Endothelial cell of umbilical vein (primary cell): ENCODE data around the gene ZBTB12. TPM values are rescaled to one million over a fixed set of nuclear protein-coding genes. Genes with fewer than 3 reads are reported as not detected.
"Not testable (repeated sequence)": the region's sequence is repeated elsewhere in the genome, so short reads cannot be mapped to it uniquely, and the experiment has no call there.

ENCODE experiments used
- BruUV-seq: library from RNA; stranded (reverse); fragments of 400-500 nt; replicated peaks from 2 replicates; lab custom pipeline; 2021; lab: Mats Ljungman, UMichigan
- CTCF ChIA-PET: fragments of 300-600, 350-600 bp; sonication (Branson Sonifier 250); formaldehyde crosslinking; loops from one replicate; lab custom pipeline; 2021; ENCODE audit warnings: antibody characterized with exemption, inconsistent platforms; lab: Charles Lee
- POLR2A ChIA-PET: fragments of 300-600, 350-600 bp; sonication (Branson Sonifier 250); formaldehyde crosslinking; loops from one replicate; lab custom pipeline; 2021; ENCODE audit warnings: antibody characterized with exemption, inconsistent platforms; lab: Charles Lee
- DNase-seq: peaks from one replicate; pipeline ENCODE4 v3.0.0-alpha.2; 2011; ENCODE audit warnings: low read depth, low spot score
- FAIRE-seq: peaks from 2 replicates; lab custom pipeline; 2011; peaks lifted over from hg19 to GRCh38; lab: Jason Lieb, UNC
- H2AFZ ChIP-seq: 2 replicates; pipeline ENCODE4 v1.6.0; 2012; ENCODE audit warnings: low read depth, low read length, control low read depth, inconsistent platforms
- H3K27ac ChIP-seq: 2 replicates; pipeline ENCODE4 v1.5.1; 2011; ENCODE audit warnings: low read depth, mild to moderate bottlenecking, control low read depth, low read length, moderate library complexity; ENCODE audit not compliant: insufficient read depth
- H3K27me3 ChIP-seq, 2 experiments: 2 replicates each; pipeline versions ENCODE4 v1.6.0 to v1.6.1; 2011; ENCODE audit warnings: low read length in 2 of 2, mixed read lengths in 1 of 2; ENCODE audit not compliant: control insufficient read depth in 2 of 2, insufficient read depth in 2 of 2
- H3K36me3 ChIP-seq, 2 experiments: 2 replicates in 1 of 2; 3 replicates in 1 of 2; pipeline ENCODE4 v1.5.1; 2011; ENCODE audit warnings: low read length in 2 of 2, mild to moderate bottlenecking in 1 of 2, moderate library complexity in 1 of 2; ENCODE audit not compliant: control insufficient read depth in 2 of 2, insufficient read depth in 2 of 2; ENCODE audit errors: extremely low read depth in 1 of 2
- H3K4me1 ChIP-seq: 3 replicates; pipeline ENCODE4 v1.5.1; 2011; ENCODE audit warnings: mild to moderate bottlenecking, low read length; ENCODE audit not compliant: control insufficient read depth, insufficient read depth; ENCODE audit errors: extremely low read depth
- H3K4me2 ChIP-seq: 2 replicates; pipeline ENCODE4 v1.6.1; 2011; ENCODE audit warnings: low read length, control low read depth, mixed read lengths; ENCODE audit not compliant: insufficient read depth
- H3K4me3 ChIP-seq, 3 experiments: fragments of 200-600 bp in 1 of 3; sonication (generic), shearing (Covaris generic) in 1 of 3; replicated peaks in 1 of 3; 2 replicates each; pipeline ENCODE4 v1.5.1; 2011 to 2016; ENCODE audit warnings: control low read depth in 3 of 3, low read length in 3 of 3, mild to moderate bottlenecking in 2 of 3, inconsistent platforms in 1 of 3, low read depth in 1 of 3, moderate library complexity in 1 of 3; ENCODE audit not compliant: insufficient read depth in 1 of 3
- H3K79me2 ChIP-seq: 2 replicates; pipeline ENCODE4 v1.6.0; 2012; ENCODE audit warnings: low read length, inconsistent platforms; ENCODE audit not compliant: control insufficient read depth, insufficient read depth
- H3K9ac ChIP-seq: replicated peaks from 2 replicates; pipeline ENCODE3; 2011; ENCODE audit warnings: low read length, control low read depth; ENCODE audit not compliant: insufficient read depth; ENCODE audit errors: extremely low read depth
- H3K9me1 ChIP-seq: replicated peaks from 3 replicates; pipeline ENCODE4 v1.6.0; 2011; ENCODE audit warnings: mild to moderate bottlenecking, low read length; ENCODE audit not compliant: control insufficient read depth, insufficient read depth; ENCODE audit errors: extremely low read depth
- H3K9me3 ChIP-seq: replicated peaks from 2 replicates; pipeline ENCODE4 v1.5.1; 2012; ENCODE audit warnings: low read length, inconsistent platforms; ENCODE audit not compliant: control insufficient read depth, insufficient read depth
- H4K20me1 ChIP-seq: replicated peaks from 2 replicates; pipeline ENCODE3; 2011; ENCODE audit warnings: mild to moderate bottlenecking, low read length; ENCODE audit not compliant: control insufficient read depth, insufficient read depth; ENCODE audit errors: extremely low read depth
- EZH2 ChIP-seq: IDR thresholded peaks from 2 replicates; pipeline ENCODE4 v1.6.1; 2012; ENCODE audit warnings: borderline replicate concordance, low read depth, mild to moderate bottlenecking, moderate library complexity, low read length, inconsistent platforms; ENCODE audit not compliant: severe bottlenecking
- FOS ChIP-seq: IDR thresholded peaks from 2 replicates; pipeline ENCODE4 v1.6.1; 2011; ENCODE audit warnings: mild to moderate bottlenecking, low read length, moderate library complexity, borderline replicate concordance; ENCODE audit not compliant: insufficient read depth
- GATA2 ChIP-seq: IDR thresholded peaks from 2 replicates; pipeline ENCODE4 v1.7.0; 2011; ENCODE audit warnings: low read depth, mild to moderate bottlenecking, moderate library complexity, mixed read lengths, low read length; ENCODE audit not compliant: insufficient read length, insufficient read depth
- JUN ChIP-seq: IDR thresholded peaks from 2 replicates; pipeline ENCODE4 v1.6.1; 2011; ENCODE audit warnings: borderline replicate concordance, low read depth; ENCODE audit not compliant: insufficient read length, insufficient read depth
- MYC ChIP-seq: IDR thresholded peaks from one replicate; pipeline ENCODE4 v1.6.1; 2011; ENCODE audit warnings: mild to moderate bottlenecking, low read depth, low read length
- POLR2A ChIP-seq: IDR thresholded peaks from 2 replicates; pipeline ENCODE4 v1.6.1; 2012; ENCODE audit warnings: low read depth, mild to moderate bottlenecking, control low read depth, low read length
- POLR2AphosphoS5 ChIP-seq: IDR thresholded peaks from 2 replicates; pipeline ENCODE4 v1.6.1; 2012; ENCODE audit warnings: low read depth, mild to moderate bottlenecking, control low read depth, low read length, moderate library complexity; ENCODE audit not compliant: insufficient read depth
- dilution Hi-C: fragments of 300-500 bp; cut with MboI; formaldehyde crosslinking; loops from one replicate; pipeline ENCODE4 v1.15.0; 2019; ENCODE audit warnings: low sequenced_read_pairs; ENCODE audit not compliant: extremely low pct_ligation_motif_present
- intact Hi-C: fragments of 100-400 bp; cut with micrococcal nuclease; formaldehyde crosslinking; loops from one replicate; pipeline ENCODE4 v1.10.0; 2022
- polyA plus RNA-seq, 4 experiments: library from polyadenylated mRNA; depleted of rRNA in 3 of 4; stranded (reverse) in 3 of 4; unstranded in 1 of 4; fragments of >200 nt; gene quantifications; 2 replicates each; pipeline versions ENCODE4 v1.2.1 to v1.2.3, GENCODE V29; 2011 to 2012; ENCODE audit warnings: missing spikeins in 1 of 4
- total RNA-seq: library from RNA; stranded (reverse); gene quantifications from 2 replicates; pipeline ENCODE4 v1.2.3, GENCODE V29; 2021
- TF ChIP-seq, protein P1 (sequence below): IDR thresholded peaks from 2 replicates; pipeline ENCODE4 v1.6.1; 2011; ENCODE audit not compliant: insufficient read depth, insufficient read length
- TF ChIP-seq, protein P2 (sequence below), 2 donors: IDR thresholded peaks; 1 replicate in 1 of 2; 2 replicates in 1 of 2; pipeline ENCODE4 v1.5.1; 2011; ENCODE audit warnings: low read length in 2 of 2, mild to moderate bottlenecking in 2 of 2, moderate library complexity in 2 of 2, control low read depth in 1 of 2, inconsistent platforms in 1 of 2, low read depth in 1 of 2; ENCODE audit not compliant: insufficient read depth in 1 of 2; ENCODE audit errors: extremely low read depth in 1 of 2

ZBTB12 gene
- total and polyA plus RNA-seq, 2 donors (not counting 3 experiments of a cell fraction or from before 2014, with no cell fraction given) = 2.9 to 4.9 TPM

DNA sequence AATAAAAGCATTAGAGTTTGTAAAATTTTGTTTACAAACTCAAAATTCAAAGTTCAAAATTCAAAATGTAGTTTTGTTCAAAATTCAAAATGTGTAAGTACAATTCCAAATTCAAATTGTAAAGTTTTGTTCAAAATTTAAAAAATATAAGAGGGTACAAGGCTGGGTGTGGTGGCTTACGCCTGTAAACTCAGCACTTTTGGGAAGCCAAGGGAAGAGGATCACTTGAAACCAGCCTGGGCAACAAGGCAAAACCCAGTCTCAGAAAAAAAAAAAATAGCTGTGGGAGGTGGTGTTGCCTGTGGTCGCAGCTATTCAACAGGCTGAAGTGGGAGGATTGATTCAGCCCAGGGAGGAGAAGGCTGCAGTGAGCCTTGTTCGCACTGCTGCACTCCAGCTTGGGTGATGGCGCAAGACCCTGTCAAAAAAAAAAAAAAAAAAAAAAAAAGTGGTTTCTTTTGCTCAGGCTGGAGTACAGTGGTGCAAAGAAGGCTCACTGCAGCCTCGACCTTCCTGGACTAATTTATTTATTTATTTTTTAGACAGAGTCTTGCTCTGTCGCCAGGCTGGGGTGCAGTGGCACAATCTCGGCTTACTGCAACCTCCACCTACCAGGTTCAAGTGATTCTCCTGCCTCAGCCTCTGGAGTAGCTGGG, 5.4 kb upstream of the ZBTB12 start:
- POLR2A ChIA-PET = interaction anchor here (0.7 kb wide), 2 partner anchors 25 to 38 kb away, joined by 3 to 11 read pairs; no protein-coding TSS in a partner anchor
- FAIRE-seq = no peak

DNA sequence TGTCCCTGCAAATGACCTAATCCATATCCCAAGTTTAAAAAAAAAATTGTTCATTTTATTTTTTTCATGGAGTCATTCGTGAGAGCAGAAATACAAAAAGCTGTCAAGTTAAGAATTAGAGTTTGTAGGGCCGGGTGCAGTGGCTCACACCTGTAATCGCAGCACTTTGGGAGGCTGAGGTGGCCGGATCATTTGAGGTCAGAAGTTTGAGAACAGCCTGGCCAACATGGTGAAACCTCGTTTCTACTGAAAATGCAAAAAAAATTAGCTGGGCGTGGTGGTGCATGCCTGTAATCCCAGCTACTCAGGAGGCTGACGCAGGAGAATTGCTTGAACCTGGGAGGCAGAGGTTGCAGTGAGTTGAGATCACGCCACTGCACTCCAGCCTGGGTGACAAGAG, 4.8 kb upstream of the ZBTB12 start:
- H3K4me2 ChIP-seq, H3K79me2 ChIP-seq, BruUV-seq, H3K9me3 ChIP-seq, H2AFZ ChIP-seq, H3K4me3 ChIP-seq, DNase-seq, POLR2A ChIA-PET, intact Hi-C loops, H3K27ac ChIP-seq, H3K9me1 ChIP-seq, dilution Hi-C loops, H3K9ac ChIP-seq, FAIRE-seq, H3K4me1 ChIP-seq, H4K20me1 ChIP-seq, H3K36me3 ChIP-seq: not testable (repeated sequence)
- H3K27me3 ChIP-seq = peaks cover 5 to 12% of the 10 kb centered on the region in 2 experiments
- CTCF ChIA-PET = interaction anchor here (0.7 to 1.5 kb wide), 2 partner anchors 46 to 1365 kb away, joined by 4 to 5 read pairs; no protein-coding TSS in a partner anchor

More for the DNA sequence above, 5.4 kb upstream of the ZBTB12 start:
- H4K20me1 ChIP-seq = no peaks in the 10 kb centered on the region
- H3K9ac ChIP-seq = no peak overlapping the region
- intact Hi-C loops (no loop called here), dilution Hi-C loops (no loop called here)
- peaks cover 5 to 12% of the 10 kb centered on the region in 2 experiments for H3K27me3 ChIP-seq
- CTCF ChIA-PET = interaction anchor here (0.7 to 1.4 kb wide), 3 partner anchors 11 to 1366 kb away, joined by 3 to 4 read pairs (median 3); no protein-coding TSS in a partner anchor
- no peaks in the 10 kb centered on the region for H3K9me3 ChIP-seq
- no peak overlapping the region for H2AFZ ChIP-seq
- no peaks in the 10 kb centered on the region for H3K9me1 ChIP-seq
- BruUV-seq = no TSS peak
- TF ChIP-seq, protein P1, sequence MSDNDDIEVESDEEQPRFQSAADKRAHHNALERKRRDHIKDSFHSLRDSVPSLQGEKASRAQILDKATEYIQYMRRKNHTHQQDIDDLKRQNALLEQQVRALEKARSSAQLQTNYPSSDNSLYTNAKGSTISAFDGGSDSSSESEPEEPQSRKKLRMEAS = no peak
- TF ChIP-seq, protein P2, sequence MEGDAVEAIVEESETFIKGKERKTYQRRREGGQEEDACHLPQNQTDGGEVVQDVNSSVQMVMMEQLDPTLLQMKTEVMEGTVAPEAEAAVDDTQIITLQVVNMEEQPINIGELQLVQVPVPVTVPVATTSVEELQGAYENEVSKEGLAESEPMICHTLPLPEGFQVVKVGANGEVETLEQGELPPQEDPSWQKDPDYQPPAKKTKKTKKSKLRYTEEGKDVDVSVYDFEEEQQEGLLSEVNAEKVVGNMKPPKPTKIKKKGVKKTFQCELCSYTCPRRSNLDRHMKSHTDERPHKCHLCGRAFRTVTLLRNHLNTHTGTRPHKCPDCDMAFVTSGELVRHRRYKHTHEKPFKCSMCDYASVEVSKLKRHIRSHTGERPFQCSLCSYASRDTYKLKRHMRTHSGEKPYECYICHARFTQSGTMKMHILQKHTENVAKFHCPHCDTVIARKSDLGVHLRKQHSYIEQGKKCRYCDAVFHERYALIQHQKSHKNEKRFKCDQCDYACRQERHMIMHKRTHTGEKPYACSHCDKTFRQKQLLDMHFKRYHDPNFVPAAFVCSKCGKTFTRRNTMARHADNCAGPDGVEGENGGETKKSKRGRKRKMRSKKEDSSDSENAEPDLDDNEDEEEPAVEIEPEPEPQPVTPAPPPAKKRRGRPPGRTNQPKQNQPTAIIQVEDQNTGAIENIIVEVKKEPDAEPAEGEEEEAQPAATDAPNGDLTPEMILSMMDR (IDR thresholded peaks at IDR 0.05; ENCODE audit: extremely low read depth in 1 of 2, insufficient read depth in 1 of 2, low read depth in 1 of 2, low read length in 2 of 2) = no peak
- TF ChIP-seq FOS (no peak), JUN (no peak), POLR2A (no peak), EZH2 (no peak), POLR2AphosphoS5 (no peak), GATA2 (no peak), MYC (no peak)
- no peak for DNase-seq
- no peak overlapping the region for H3K4me3 ChIP-seq
- H3K79me2 ChIP-seq = no peaks in the 10 kb centered on the region
- no peaks in the 10 kb centered on the region for H3K36me3 ChIP-seq
- no peak overlapping the region for H3K27ac ChIP-seq
- H3K4me2 ChIP-seq = no peak overlapping the region
- H3K4me1 ChIP-seq = peaks cover 3% of the 10 kb centered on the region
